A549 (cell line): ENCODE measurements around the gene F12. TPM values are rescaled to one million over a fixed set of nuclear protein-coding genes. Genes with fewer than 3 reads are reported as not detected.

Source experiments
- ATAC-seq, 2 experiments: fragments of 200-7000 bp in 1 of 2; fragments of >200 bp in 1 of 2; cut with Nextera tagmentation in 1 of 2; cut with Tn5 transposase in 1 of 2; 3 replicates each; pipeline versions ENCODE4 v1.8.0 to v1.9.1; 2018 to 2020; ENCODE audit warnings: mild to moderate bottlenecking in 1 of 2, moderate library complexity in 1 of 2
- CTCF ChIA-PET: fragments of 300-600 bp; sonication (Branson Sonifier 250); formaldehyde crosslinking; extraction: SDS; loops from one replicate; lab custom pipeline; 2021; ENCODE audit warnings: antibody characterized with exemption, inconsistent platforms; lab: Yijun Ruan, JAX
- POLR2A ChIA-PET: fragments of 350-600 bp; formaldehyde crosslinking; extraction: SDS; loops from one replicate; lab custom pipeline; 2021; ENCODE audit warnings: antibody characterized with exemption, inconsistent platforms; lab: Yijun Ruan, JAX
- DNase-seq, 2 experiments: peaks; one replicate each; pipeline versions ENCODE4 v3.0.0 to v3.0.0-alpha.2; 2011 to 2016; ENCODE audit warnings: low read depth in 1 of 2, low spot score in 1 of 2
- FAIRE-seq: peaks from 2 replicates; lab custom pipeline; 2011; peaks lifted over from hg19 to GRCh38; lab: Jason Lieb, UNC
- H3K27ac ChIP-seq, 2 experiments: fragments of >200 bp; sonication (Bioruptor Twin); formaldehyde crosslinking; 3 replicates each; pipeline ENCODE4 v1.5.1; 2016 to 2017
- H3K4me1 ChIP-seq: fragments of >200 bp; sonication (Bioruptor Twin); formaldehyde crosslinking; 3 replicates; pipeline ENCODE4 v1.6.1; 2016
- H3K4me2 ChIP-seq: fragments of >200 bp; sonication (Bioruptor Twin); formaldehyde crosslinking; 3 replicates; pipeline ENCODE4 v1.6.1; 2016
- H3K4me3 ChIP-seq: fragments of >200 bp; sonication (Bioruptor Twin); formaldehyde crosslinking; 3 replicates; pipeline ENCODE4 v1.5.1; 2016
- H3K9me3 ChIP-seq: fragments of >200 bp; sonication (Bioruptor Twin); formaldehyde crosslinking; 3 replicates; pipeline ENCODE4 v1.6.1; 2016
- CBX2 ChIP-seq: fragments of 200-600 bp; sonication (generic); IDR thresholded peaks from 2 replicates; pipeline ENCODE4 v1.6.1; 2016; ENCODE audit warnings: low read depth, mild to moderate bottlenecking, borderline replicate concordance
- EP300 ChIP-seq, 2 experiments: fragments of >200 bp; sonication (Bioruptor Twin); formaldehyde crosslinking; IDR thresholded peaks; 2 replicates in 1 of 2; 3 replicates in 1 of 2; pipeline ENCODE4 v1.6.1; 2016 to 2017
- FOSL2 ChIP-seq, 2 experiments: fragments of 450-650 bp in 1 of 2; fragments of >200 bp in 1 of 2; sonication (Bioruptor Twin) in 1 of 2; formaldehyde crosslinking; IDR thresholded peaks; 2 replicates each; pipeline versions ENCODE4 v1.5.0 to v1.6.1; 2016 to 2020; ENCODE audit warnings: mild to moderate bottlenecking in 1 of 2, moderate library complexity in 1 of 2
- GATA3 ChIP-seq: IDR thresholded peaks from 2 replicates; pipeline ENCODE4 v1.6.1; 2012; ENCODE audit warnings: borderline replicate concordance
- HES2 ChIP-seq: fragments of >200 bp; sonication (Bioruptor Twin); formaldehyde crosslinking; IDR thresholded peaks from 2 replicates; pipeline ENCODE4 v1.6.1; 2016
- HEYL ChIP-seq: fragments of 250-450 bp; sonication (Bioruptor Pico); IDR thresholded peaks from 2 replicates; pipeline ENCODE4 v1.8.0; 2021; ENCODE audit warnings: mild to moderate bottlenecking, moderate library complexity
- HOXA7 ChIP-seq: fragments of 250-450 bp; sonication (Bioruptor Pico); IDR thresholded peaks from 2 replicates; pipeline ENCODE4 v1.5.0; 2020; ENCODE audit warnings: mild to moderate bottlenecking, moderate library complexity
- HOXB5 ChIP-seq: fragments of 250-450 bp; sonication (Bioruptor Pico); IDR thresholded peaks from 2 replicates; pipeline ENCODE4 v1.5.0; 2020; ENCODE audit warnings: mild to moderate bottlenecking, moderate library complexity
- JUN ChIP-seq, 2 experiments: fragments of >200 bp; sonication (Bioruptor Twin); formaldehyde crosslinking; IDR thresholded peaks; 2 replicates in 1 of 2; 3 replicates in 1 of 2; pipeline ENCODE4 v1.6.1; 2016 to 2017
- KDM1A ChIP-seq: fragments of 200-600 bp; sonication (generic); IDR thresholded peaks from 2 replicates; pipeline ENCODE4 v1.6.1; 2016; ENCODE audit warnings: low read depth, mild to moderate bottlenecking
- KDM5A ChIP-seq: fragments of 200-600 bp; sonication (generic); IDR thresholded peaks from 2 replicates; pipeline ENCODE4 v1.6.1; 2016; ENCODE audit warnings: antibody characterized with exemption, mild to moderate bottlenecking
- MAFK ChIP-seq: fragments of 450-650 bp; IDR thresholded peaks from 2 replicates; pipeline ENCODE4 v1.6.1; 2014; ENCODE audit not compliant: partially characterized antibody
- MYC ChIP-seq: IDR thresholded peaks from 2 replicates; pipeline ENCODE4 v1.6.1; 2012; ENCODE audit warnings: mild to moderate bottlenecking, inconsistent platforms, low read length, improper control_type of control experiment, borderline replicate concordance
- NPAS2 ChIP-seq: fragments of 250-450 bp; sonication (Bioruptor Pico); IDR thresholded peaks from 2 replicates; pipeline ENCODE4 v1.8.0; 2022; ENCODE audit warnings: mild to moderate bottlenecking, moderate library complexity, borderline replicate concordance
- POLR2A ChIP-seq: IDR thresholded peaks from 2 replicates; pipeline ENCODE4 v1.6.1; 2012; ENCODE audit warnings: mild to moderate bottlenecking, low read length
- RAD21 ChIP-seq, 2 experiments: fragments of >200 bp in 1 of 2; sonication (Bioruptor Twin) in 1 of 2; formaldehyde crosslinking in 1 of 2; IDR thresholded peaks in 1 of 2; conservative IDR thresholded peaks in 1 of 2; 2 replicates in 1 of 2; 3 replicates in 1 of 2; pipeline ENCODE4 v1.6.1; 2012 to 2018; ENCODE audit warnings: inconsistent platforms in 1 of 2
- RFX5 ChIP-seq: fragments of 450-650 bp; IDR thresholded peaks from 2 replicates; pipeline ENCODE4 v1.7.1; 2014; ENCODE audit warnings: antibody characterized with exemption, mild to moderate bottlenecking, moderate library complexity
- RNF2 ChIP-seq: fragments of 200-600 bp; sonication (generic); IDR thresholded peaks from 2 replicates; pipeline ENCODE4 v1.6.1; 2016; ENCODE audit warnings: low read depth, mild to moderate bottlenecking, antibody characterized with exemption, moderate library complexity, borderline replicate concordance
- ZSCAN20 ChIP-seq: fragments of 250-450 bp; sonication (Bioruptor Pico); IDR thresholded peaks from 2 replicates; pipeline ENCODE4 v1.8.0; 2022; ENCODE audit warnings: mild to moderate bottlenecking, moderate library complexity
- WGBS: methylation state at CpG from one replicate; pipeline ENCODE4 v1.1.6; 2017; ENCODE audit errors: missing lambda C conversion rate; 5-methylcytosine and 5-hydroxymethylcytosine counted together
- polyA plus RNA-seq, 4 experiments: library from polyadenylated mRNA; depleted of rRNA in 3 of 4; stranded (reverse); fragments of >200 nt; fragmentation: RNase III in 1 of 4; extraction: RNeasy Plus Mini Kit Qiagen cat#74134 plus additional on column Dnase treatment in 1 of 4; gene quantifications; 2 replicates in 3 of 4; 3 replicates in 1 of 4; pipeline ENCODE4 v1.2.3, GENCODE V29; 2011 to 2017
- TF ChIP-seq, protein P1 (sequence below): fragments of >200 bp; sonication (Bioruptor Twin); formaldehyde crosslinking; IDR thresholded peaks from 3 replicates; pipeline ENCODE4 v1.6.1; 2016
- TF ChIP-seq, protein P2 (sequence below): fragments of 200-600 bp; sonication (generic); IDR thresholded peaks from 2 replicates; pipeline ENCODE4 v1.6.1; 2016; ENCODE audit warnings: antibody characterized with exemption, mild to moderate bottlenecking, moderate library complexity
- TF ChIP-seq, protein P3 (sequence below): fragments of >200 bp; sonication (Bioruptor Twin); formaldehyde crosslinking; IDR thresholded peaks from 3 replicates; pipeline ENCODE4 v1.5.1; 2016
- TF ChIP-seq, protein P4 (sequence below): fragments of 150-350 bp; IDR thresholded peaks from 2 replicates; pipeline ENCODE4 v1.6.1; 2014; ENCODE audit warnings: low read depth, mild to moderate bottlenecking, low read length

The F12 gene
- polyA plus RNA-seq, 2 of the 4 experiments (the other 2 are of a cell fraction) = 5.3 to 14.3 TPM

DNA sequence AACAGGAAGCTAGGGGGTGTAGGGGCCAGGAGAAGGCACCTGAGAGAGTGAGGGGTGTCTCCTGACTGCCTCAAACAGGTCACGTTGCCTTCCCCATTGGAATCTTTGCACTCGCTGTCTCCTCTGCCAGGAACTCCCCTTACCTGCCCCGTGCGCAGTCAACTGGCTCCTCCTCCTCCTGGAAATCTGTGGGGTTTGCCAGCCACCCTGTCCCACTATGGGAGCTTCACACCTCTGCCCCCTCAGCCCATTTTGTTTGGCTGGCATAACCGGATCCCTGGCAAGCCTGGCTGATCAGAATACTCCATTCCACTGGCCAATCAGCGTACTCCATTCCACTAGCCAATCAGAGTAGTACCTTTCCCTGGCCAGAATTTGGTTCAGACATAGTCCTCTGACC is 35.6 kb downstream of the F12 start:
- Histone ChIP-seq H3K4me1 (peaks cover 25% of the 10 kb centered on the region), H3K9me3 (no peaks in the 10 kb centered on the region), H3K4me3 (no peak overlapping the region), H3K4me2 (no peak overlapping the region), H3K27ac (no peak overlapping the region)
- ATAC-seq (no peak), DNase-seq (no peak), FAIRE-seq (no peak)
- ChIA-PET POLR2A (no interaction called here), CTCF (interaction anchor here (1.0 to 33.9 kb wide), 4 partner anchors 22 to 64 kb away, joined by 3 to 1107 read pairs (median 4); partner anchors contain the start of genes F12, PFN3 and SLC34A1)
- TF ChIP-seq MAFK (no peak), ZSCAN20 (CRISPR knock-in tag) (no peak), EP300 (IDR thresholded peaks at IDR 0.05) (no peak), JUN (IDR thresholded peaks at IDR 0.05) (no peak), HES2 (no peak), FOSL2 (IDR thresholded peaks at IDR 0.05) (no peak), FOSL2 (CRISPR knock-in tag; IDR thresholded peaks at IDR 0.05) (no peak), RNF2 (no peak), NPAS2 (CRISPR knock-in tag) (no peak), POLR2A (no peak), RAD21 (conservative IDR thresholded peaks at IDR 0.05 in 1 of 2, IDR thresholded peaks at IDR 0.05 in 1 of 2) (no peak), KDM1A (no peak), HEYL (no peak), HOXA7 (CRISPR knock-in tag) (no peak), GATA3 (no peak)
- TF ChIP-seq, protein P1, sequence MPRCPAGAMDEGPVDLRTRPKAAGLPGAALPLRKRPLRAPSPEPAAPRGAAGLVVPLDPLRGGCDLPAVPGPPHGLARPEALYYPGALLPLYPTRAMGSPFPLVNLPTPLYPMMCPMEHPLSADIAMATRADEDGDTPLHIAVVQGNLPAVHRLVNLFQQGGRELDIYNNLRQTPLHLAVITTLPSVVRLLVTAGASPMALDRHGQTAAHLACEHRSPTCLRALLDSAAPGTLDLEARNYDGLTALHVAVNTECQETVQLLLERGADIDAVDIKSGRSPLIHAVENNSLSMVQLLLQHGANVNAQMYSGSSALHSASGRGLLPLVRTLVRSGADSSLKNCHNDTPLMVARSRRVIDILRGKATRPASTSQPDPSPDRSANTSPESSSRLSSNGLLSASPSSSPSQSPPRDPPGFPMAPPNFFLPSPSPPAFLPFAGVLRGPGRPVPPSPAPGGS = no peak
- TF ChIP-seq, protein P2, sequence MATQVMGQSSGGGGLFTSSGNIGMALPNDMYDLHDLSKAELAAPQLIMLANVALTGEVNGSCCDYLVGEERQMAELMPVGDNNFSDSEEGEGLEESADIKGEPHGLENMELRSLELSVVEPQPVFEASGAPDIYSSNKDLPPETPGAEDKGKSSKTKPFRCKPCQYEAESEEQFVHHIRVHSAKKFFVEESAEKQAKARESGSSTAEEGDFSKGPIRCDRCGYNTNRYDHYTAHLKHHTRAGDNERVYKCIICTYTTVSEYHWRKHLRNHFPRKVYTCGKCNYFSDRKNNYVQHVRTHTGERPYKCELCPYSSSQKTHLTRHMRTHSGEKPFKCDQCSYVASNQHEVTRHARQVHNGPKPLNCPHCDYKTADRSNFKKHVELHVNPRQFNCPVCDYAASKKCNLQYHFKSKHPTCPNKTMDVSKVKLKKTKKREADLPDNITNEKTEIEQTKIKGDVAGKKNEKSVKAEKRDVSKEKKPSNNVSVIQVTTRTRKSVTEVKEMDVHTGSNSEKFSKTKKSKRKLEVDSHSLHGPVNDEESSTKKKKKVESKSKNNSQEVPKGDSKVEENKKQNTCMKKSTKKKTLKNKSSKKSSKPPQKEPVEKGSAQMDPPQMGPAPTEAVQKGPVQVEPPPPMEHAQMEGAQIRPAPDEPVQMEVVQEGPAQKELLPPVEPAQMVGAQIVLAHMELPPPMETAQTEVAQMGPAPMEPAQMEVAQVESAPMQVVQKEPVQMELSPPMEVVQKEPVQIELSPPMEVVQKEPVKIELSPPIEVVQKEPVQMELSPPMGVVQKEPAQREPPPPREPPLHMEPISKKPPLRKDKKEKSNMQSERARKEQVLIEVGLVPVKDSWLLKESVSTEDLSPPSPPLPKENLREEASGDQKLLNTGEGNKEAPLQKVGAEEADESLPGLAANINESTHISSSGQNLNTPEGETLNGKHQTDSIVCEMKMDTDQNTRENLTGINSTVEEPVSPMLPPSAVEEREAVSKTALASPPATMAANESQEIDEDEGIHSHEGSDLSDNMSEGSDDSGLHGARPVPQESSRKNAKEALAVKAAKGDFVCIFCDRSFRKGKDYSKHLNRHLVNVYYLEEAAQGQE = no peak
- TF ChIP-seq, protein P3, sequence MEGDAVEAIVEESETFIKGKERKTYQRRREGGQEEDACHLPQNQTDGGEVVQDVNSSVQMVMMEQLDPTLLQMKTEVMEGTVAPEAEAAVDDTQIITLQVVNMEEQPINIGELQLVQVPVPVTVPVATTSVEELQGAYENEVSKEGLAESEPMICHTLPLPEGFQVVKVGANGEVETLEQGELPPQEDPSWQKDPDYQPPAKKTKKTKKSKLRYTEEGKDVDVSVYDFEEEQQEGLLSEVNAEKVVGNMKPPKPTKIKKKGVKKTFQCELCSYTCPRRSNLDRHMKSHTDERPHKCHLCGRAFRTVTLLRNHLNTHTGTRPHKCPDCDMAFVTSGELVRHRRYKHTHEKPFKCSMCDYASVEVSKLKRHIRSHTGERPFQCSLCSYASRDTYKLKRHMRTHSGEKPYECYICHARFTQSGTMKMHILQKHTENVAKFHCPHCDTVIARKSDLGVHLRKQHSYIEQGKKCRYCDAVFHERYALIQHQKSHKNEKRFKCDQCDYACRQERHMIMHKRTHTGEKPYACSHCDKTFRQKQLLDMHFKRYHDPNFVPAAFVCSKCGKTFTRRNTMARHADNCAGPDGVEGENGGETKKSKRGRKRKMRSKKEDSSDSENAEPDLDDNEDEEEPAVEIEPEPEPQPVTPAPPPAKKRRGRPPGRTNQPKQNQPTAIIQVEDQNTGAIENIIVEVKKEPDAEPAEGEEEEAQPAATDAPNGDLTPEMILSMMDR = no peak
- WGBS = 86% methylated on average over 6 of the region's 6 CpGs

- Histone ChIP-seq H3K9me3 (no peaks in the 10 kb centered on the region), H3K4me2 (no peak overlapping the region), H3K4me1 (peaks cover 17% of the 10 kb centered on the region; the same call in 2 of the 3 replicates), H3K4me3 (no peak overlapping the region), H3K27ac (no peak overlapping the region)
- FAIRE-seq (no peak), DNase-seq (no peak), ATAC-seq (no peak)
- POLR2A ChIA-PET = no interaction called here
- CTCF ChIA-PET = interaction anchor here (0.6 to 33.9 kb wide), 6 partner anchors 14 to 262 kb away, joined by 3 to 1107 read pairs (median 13); partner anchors contain the start of genes F12, PFN3 and SLC34A1
- WGBS = 74% methylated on average over 6 of the region's 6 CpGs
- TF ChIP-seq GATA3 = no peak
- TF ChIP-seq MAFK = no peak
- no peak for TF ChIP-seq HOXB5 (CRISPR knock-in tag)
- TF ChIP-seq CBX2 = no peak
- no peak for TF ChIP-seq HOXA7 (CRISPR knock-in tag)
- TF ChIP-seq RFX5 = no peak
- no peak for TF ChIP-seq MYC
- TF ChIP-seq KDM5A = no peak
- no peak for TF ChIP-seq KDM1A
- TF ChIP-seq, protein P4, sequence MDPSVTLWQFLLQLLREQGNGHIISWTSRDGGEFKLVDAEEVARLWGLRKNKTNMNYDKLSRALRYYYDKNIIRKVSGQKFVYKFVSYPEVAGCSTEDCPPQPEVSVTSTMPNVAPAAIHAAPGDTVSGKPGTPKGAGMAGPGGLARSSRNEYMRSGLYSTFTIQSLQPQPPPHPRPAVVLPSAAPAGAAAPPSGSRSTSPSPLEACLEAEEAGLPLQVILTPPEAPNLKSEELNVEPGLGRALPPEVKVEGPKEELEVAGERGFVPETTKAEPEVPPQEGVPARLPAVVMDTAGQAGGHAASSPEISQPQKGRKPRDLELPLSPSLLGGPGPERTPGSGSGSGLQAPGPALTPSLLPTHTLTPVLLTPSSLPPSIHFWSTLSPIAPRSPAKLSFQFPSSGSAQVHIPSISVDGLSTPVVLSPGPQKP = no peak
- no peak for TF ChIP-seq FOSL2 (IDR thresholded peaks at IDR 0.05)
- TF ChIP-seq FOSL2 (CRISPR knock-in tag; IDR thresholded peaks at IDR 0.05) = no peak
- TF ChIP-seq, protein P2 = no peak
Measured at GRCh38 chr5:177372910-177373309, 36.5 kb downstream of the F12 start.
